Prostate gland (tissue), 2 donors: ENCODE data around the gene BNC2.

Experiments
- CTCF ChIP-seq, 4 experiments: fragments of 200-600 bp in 2 of 4; fragments of 450-650 bp in 2 of 4; sonication (generic) in 2 of 4; IDR thresholded peaks; 1 replicate in 3 of 4; 2 replicates in 1 of 4; pipeline ENCODE4 v1.5.1; 2016 to 2019; ENCODE audit warnings: antibody characterized with exemption in 4 of 4, mild to moderate bottlenecking in 2 of 4, moderate library complexity in 2 of 4
- POLR2A ChIP-seq: fragments of 450-650 bp; IDR thresholded peaks from one replicate; pipeline ENCODE4 v1.6.1; 2016; ENCODE audit warnings: antibody characterized with exemption, mild to moderate bottlenecking
- POLR2AphosphoS5 ChIP-seq: sonication (generic); formaldehyde crosslinking; IDR thresholded peaks from one replicate; pipeline ENCODE4 v1.6.1; 2017; ENCODE audit warnings: antibody characterized with exemption

GRCh38 chr9:16616686-16617085 lies 253.8 kb downstream of the BNC2 start:
- no peak for TF ChIP-seq CTCF (IDR thresholded peaks at IDR 0.05)
- TF ChIP-seq POLR2AphosphoS5, result no peak
- no peak for TF ChIP-seq POLR2A
